Measurements from ENCODE around the gene CHCHD6.

CHCHD6 gene

DNA sequence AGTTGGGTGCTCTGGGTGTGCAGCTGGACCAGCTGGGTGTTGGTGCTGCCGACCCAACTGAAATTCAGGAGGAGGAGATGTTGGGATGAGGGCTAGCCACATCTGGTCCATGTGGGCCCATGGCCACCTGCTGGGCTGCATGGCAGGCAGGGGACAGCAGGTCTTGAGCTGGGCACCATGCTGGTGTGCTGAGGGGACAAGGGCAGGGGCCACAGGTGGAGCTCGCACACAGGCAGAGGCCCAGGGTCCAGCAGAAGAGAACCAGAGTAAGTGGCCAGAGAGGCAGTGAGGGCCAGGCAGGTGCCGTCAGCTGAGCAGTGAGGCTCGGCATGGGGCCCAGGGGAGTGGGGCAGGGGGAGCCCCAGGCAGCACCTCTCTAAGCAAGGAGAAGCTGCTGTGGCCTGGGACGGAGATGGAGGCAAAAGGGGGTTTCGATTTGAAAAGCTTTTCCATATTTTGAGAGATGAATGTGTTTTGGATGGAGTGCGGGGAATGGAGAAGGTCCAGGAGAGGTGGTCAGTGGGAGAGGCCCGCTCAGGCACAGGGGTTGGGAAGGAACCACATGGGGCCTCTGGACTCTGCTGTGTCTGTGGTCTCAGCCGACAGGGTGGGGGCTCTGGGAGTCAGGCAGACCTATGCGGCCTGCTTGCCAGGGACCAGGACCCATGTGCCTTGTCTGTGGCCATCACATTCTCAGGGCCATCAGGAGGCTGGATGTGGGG lies 248.4 kb downstream of the CHCHD6 start:
- no peak for TF ChIP-seq ZNF274 (IDR thresholded peaks at IDR 0.05; ENCODE audit: low read depth, low read length)
- H3K4me3 ChIP-seq (ENCODE audit: low read length), result no peak overlapping the region

DNA sequence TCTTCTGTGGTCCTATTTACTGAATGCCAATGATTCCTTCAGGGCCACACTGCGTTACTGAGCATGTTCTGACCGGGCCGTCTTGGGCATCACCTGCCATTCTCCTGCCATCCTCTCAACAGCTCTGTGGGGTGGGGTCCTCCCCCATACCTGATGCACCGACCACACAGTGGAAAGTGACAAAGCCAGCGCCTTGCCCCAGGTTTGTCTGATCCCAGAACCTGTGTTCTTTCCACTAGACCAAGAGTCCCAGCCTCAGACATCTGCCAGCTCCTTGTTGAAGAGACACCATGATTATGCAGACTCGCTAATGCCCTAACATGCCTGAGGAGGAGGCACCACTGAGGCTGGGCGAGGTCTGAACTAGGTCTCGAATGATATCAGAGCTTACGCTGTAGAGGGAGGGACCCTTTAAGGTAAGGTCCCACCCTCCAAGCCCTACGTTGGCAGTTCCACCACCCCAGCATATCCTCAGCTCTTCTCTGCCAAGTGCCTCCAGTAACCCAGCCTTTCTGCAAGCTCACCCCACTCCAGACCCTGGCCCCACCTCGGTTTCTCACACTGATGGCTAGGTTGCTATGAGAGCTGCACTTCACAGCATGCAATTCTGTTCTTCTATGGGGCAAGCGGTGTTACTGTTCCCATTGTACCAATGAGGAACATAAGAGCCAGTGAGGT lies 249.1 kb downstream of the CHCHD6 start:
- no peak overlapping the region for H3K4me3 ChIP-seq (ENCODE audit: low read length)
- no peak for TF ChIP-seq ZNF274 (IDR thresholded peaks at IDR 0.05; ENCODE audit: low read depth, low read length)

DNA sequence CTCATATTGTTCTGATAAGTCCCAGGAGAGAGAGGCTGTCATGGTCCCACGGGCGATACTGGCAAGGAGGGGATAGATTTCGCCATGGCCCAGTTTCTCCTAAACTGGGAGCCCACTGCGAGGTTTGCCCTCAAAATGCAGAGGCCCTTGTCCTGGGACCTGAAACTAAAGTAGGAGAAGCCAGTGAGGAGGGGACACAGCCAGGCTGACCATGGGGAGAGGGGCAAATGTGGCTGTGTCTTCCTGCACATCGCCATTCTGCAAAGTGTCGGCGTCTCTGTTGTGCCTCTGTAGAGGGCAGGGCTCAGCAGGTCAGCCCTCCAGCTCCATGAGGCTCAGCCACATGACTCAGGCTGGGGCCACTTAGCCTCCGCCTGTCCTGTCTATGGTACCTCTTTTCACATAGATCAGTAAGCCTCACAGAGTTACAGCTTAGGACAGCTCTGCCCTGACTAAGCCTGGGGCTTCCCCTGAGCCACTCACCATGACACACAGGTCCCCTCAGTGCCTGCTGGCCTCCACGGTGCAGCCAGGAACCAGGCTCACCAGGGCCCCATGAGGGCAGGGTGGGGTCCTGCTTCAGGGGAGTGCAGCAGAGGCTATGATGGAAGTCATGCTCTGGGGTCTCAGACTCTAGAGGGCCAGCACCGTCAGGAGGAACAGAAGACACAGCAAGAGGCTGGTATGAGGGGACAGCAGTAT lies 250.3 kb downstream of the CHCHD6 start:
- no peak overlapping the region for H3K4me3 ChIP-seq (ENCODE audit: low read length)
- TF ChIP-seq ZNF274 (IDR thresholded peaks at IDR 0.05; ENCODE audit: low read depth, low read length), result no peak

GRCh38 chr3:126955004-126955790 lies 251.2 kb downstream of the CHCHD6 start:
- TF ChIP-seq ZNF274 (IDR thresholded peaks at IDR 0.05; ENCODE audit: low read depth, low read length), result no peak
- no peak overlapping the region for H3K4me3 ChIP-seq (ENCODE audit: low read length)

GRCh38 chr3:126956361-126956760 lies 252.3 kb downstream of the CHCHD6 start:
- TF ChIP-seq ZNF274 (IDR thresholded peaks at IDR 0.05; ENCODE audit: low read depth, low read length), result no peak
- H3K4me3 ChIP-seq (ENCODE audit: low read length), result no peak overlapping the region

DNA sequence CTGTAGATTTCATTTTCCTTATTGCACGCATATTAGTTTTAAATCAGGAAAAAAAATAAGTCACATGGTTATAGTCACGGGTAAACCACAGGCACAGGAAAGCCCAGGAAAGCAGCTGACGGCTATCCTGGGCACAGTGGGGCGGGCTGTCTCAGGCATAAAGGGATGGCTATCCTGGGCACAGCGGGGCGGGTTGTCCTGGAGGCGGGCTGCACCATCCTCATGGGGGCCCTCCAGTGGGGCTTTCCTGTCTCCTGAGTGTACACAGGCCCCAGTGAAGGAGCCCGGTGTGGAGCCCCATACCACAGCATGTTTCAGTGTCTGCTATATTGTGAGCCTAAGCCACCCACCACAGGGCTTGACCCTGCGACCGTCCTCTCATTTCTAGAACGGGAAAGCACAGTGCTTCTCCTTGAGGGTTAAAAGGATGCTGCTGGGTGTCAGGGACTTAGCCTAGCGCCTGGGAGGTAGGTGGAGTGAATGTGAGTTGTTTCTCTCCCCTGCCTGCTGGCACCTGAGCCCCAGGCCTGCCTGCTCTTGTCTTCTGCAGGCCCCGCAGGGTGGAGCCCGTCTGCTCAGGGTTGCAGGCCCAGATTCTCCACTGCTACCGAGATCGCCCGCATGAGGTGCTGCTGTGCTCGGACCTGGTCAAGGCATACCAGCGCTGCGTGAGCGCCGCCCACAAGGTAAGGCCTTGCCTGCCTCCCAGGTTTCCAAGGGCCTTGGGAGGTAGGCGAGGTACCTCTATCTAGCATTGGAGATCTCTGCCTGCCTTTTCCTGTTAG lies 253.0 kb downstream of the CHCHD6 start:
- TF ChIP-seq ZNF274 (IDR thresholded peaks at IDR 0.05; ENCODE audit: low read depth, low read length), result no peak
- no peak overlapping the region for H3K4me3 ChIP-seq (ENCODE audit: low read length)

DNA sequence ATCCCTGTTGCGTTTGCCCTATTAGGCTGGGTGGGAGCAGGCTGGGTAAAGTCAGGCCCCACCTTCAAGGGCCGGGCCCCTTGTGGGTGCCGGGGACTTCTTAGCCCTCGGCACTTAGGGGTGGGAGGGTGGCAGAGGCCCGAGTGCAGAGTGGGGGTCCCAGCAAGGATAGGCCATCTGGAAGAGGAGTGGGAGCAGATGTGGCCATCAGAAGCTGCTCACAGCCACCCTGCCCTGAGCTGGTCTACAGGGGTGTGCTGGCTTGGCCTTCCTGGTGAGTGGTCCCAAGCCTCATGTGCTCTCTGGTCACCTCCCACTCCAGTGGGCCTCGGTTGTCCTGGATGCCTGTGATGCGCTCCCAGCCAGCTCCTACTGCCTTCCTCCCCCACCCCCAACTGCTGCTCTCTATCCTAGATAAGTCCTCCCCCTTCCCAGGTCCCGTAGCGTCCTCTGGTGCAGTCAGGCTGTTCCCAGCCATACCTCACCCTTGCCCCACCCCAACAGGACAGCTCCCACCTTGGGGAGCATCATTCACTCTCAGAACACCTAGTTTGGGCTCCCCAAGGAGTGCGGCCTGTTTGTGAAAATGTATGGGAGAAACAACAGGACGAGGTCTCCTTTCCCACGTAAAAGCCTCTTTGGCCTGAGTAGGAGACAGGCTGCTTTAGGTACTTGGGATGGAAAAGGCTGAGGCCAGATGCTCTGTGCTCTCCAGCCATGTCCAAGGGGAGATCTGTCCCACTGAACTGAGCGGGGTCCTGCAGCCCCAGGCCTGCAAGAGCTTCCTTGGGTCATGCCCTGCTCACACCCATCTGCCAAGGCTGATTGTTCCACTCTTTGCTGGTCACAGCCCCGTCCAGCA lies 254.0 kb downstream of the CHCHD6 start:
- H3K4me3 ChIP-seq (ENCODE audit: low read length), result no peak overlapping the region
- no peak for TF ChIP-seq ZNF274 (IDR thresholded peaks at IDR 0.05; ENCODE audit: low read depth, low read length)

- TF ChIP-seq ZNF274 (IDR thresholded peaks at IDR 0.05; ENCODE audit: low read depth, low read length), result no peak
- H3K4me3 ChIP-seq (ENCODE audit: low read length), result no peak overlapping the region
These were observed 254.6 kb downstream of the CHCHD6 start for GRCh38 chr3:126958638-126959085.

GRCh38 chr3:126959136-126959920 lies 255.3 kb downstream of the CHCHD6 start:
- no peak for TF ChIP-seq ZNF274 (IDR thresholded peaks at IDR 0.05; ENCODE audit: low read depth, low read length)
- H3K4me3 ChIP-seq (ENCODE audit: low read length), result no peak overlapping the region

DNA sequence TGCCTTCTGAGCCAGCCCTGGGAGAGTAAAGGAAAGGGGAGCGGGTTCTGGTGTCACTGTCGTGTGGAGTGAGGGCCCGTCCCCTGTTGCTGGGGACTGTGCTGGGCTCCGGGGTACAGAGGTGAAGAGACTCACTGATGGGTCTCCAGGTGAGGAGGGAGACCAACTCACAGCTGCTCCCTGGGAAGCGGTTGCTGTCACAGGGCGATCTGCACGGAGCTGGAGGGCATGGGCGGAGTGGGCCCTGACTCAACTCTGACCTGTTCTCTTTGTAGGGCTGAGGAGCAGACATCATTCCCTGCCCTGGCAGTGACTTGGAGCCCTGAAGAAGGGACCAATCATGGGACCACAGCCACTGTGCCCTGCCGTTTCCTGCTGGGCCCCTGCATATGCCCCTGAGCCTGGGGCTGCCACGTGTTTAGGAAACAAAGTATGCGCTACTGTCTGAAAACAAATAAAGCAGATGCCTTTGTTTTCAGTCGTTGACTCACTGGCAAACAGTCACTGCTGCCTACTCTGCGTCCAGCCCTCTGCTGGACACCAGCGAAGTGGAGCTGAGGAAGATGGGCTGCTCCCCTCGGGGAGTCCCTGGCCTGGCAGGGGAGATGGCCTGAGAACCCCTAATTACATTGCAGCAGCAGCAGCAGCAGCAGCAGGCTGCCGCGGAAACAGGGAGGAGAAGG lies 256.0 kb downstream of the CHCHD6 start:
- no peak overlapping the region for H3K4me3 ChIP-seq (ENCODE audit: low read length)
- TF ChIP-seq ZNF274 (IDR thresholded peaks at IDR 0.05; ENCODE audit: low read depth, low read length), result no peak

GRCh38 chr3:126960604-126960995 lies 256.6 kb downstream of the CHCHD6 start:
- no peak for TF ChIP-seq ZNF274 (IDR thresholded peaks at IDR 0.05; ENCODE audit: low read depth, low read length)
- H3K4me3 ChIP-seq (ENCODE audit: low read length), result no peak overlapping the region

All from GM08714 (cell line).